Dendritic cell treated with granulocyte-macrophage colony-stimulating factor and Interleukin-4, amounts not matched to agents 40 ng/mL and 50 ng/mL, for 4 days (primary cell): ENCODE measurements around the gene HELZ2.
A peak's percentile ranks its signal among the peaks of the same experiment; 100 is the strongest.
"Not testable (repeated sequence)": the region's sequence is repeated elsewhere in the genome, so short reads cannot be mapped to it uniquely, and the experiment has no call there.

ENCODE experiments used
- H3K27ac Mint-ChIP-seq: one replicate; pipeline ENCODE4 v1.8.0; 2022; ENCODE audit warnings: mild to moderate bottlenecking, mixed read lengths
- H3K27me3 Mint-ChIP-seq: one replicate; pipeline ENCODE4 v1.8.0; 2022; ENCODE audit warnings: mild to moderate bottlenecking, mixed read lengths
- H3K36me3 Mint-ChIP-seq: one replicate; pipeline ENCODE4 v1.8.0; 2022; ENCODE audit warnings: low read depth, mixed read lengths
- H3K4me1 Mint-ChIP-seq: one replicate; pipeline ENCODE4 v1.8.0; 2022; ENCODE audit warnings: low read depth, mixed read lengths
- H3K4me3 Mint-ChIP-seq: one replicate; pipeline ENCODE4 v1.8.0; 2022; ENCODE audit warnings: mild to moderate bottlenecking, moderate library complexity, mixed read lengths
- H3K9me3 Mint-ChIP-seq: one replicate; pipeline ENCODE4 v1.8.0; 2022; ENCODE audit warnings: mixed read lengths
- intact Hi-C: fragments of 100-400 bp; cut with micrococcal nuclease; formaldehyde crosslinking; loops from one replicate; pipeline ENCODE4 v1.15.0; 2022

HELZ2 gene

DNA sequence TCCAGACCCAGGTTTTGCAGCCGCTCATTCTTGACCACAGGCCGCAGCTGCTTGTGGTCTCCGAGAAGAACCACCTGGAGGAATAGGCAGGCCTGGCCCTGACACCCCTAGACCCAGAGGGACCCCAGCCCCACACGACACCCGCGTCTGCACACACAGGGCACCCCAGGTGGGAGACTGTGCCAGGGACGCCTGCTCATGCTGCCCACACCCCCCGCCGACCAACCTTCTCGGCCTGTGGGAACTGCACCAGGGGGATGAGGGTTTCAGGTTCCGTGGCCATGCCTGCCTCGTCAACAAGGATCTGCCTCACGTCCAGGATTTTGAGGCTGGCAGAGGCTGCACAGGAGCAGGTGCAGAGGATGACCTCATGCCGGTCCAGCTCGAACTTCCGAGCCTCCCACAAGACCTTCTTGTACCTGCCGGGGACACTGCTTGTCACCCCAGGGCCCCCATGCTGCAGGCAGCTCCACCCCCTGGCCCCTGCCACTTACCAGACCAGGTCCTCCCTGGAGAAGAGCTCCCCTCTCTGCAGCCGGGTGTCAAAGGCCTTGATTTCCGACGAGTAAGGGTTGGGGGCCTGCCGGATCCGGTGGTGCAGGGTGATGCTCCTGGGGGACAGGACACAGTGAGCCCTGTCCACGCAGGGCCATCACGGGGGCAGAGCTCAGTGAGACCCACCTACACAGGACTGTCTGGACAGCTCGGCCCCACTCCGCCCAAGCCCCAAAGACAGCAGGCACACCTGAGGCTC is 13.0 kb downstream of the HELZ2 start:
- no peak overlapping the region for H3K4me3 Mint-ChIP-seq
- intact Hi-C loops, result no loop called here
- H3K4me1 Mint-ChIP-seq, result peaks cover 5% of the 10 kb centered on the region
- peaks cover 81% of the 10 kb centered on the region for H3K27me3 Mint-ChIP-seq
- H3K27ac Mint-ChIP-seq, result no peak overlapping the region
- peaks cover 84% of the 10 kb centered on the region for H3K36me3 Mint-ChIP-seq
- no peaks in the 10 kb centered on the region for H3K9me3 Mint-ChIP-seq

DNA sequence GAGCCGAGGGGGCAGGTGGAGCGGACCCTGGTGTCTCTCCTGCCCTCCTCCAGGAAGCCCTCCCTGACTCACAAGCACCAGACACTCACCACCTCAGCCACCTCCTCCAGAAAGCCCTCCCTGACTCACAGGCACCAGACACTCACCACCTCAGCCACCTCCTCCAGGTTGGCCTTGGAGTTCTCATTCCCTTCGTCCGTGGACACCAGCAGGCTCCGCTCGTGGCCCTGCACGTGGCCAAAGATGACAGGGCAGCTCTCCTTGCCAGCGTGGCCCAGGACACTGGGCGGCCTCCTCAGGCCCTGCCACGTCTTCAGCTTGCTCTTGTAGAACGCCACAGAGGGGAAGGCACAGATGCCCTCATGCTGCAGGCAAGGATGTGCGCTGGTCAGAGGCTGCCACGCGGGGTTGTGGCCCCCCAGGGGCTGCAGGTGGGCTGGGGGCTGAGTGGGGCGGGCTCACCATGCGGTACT is 13.7 kb downstream of the HELZ2 start:
- Mint-ChIP-seq H3K27me3 (peaks cover 81% of the 10 kb centered on the region), H3K36me3 (peaks cover 77% of the 10 kb centered on the region), H3K4me3 (no peak overlapping the region), H3K4me1 (peaks cover 5% of the 10 kb centered on the region), H3K9me3 (no peaks in the 10 kb centered on the region), H3K27ac (no peak overlapping the region)
- intact Hi-C loops, result no loop called here

DNA sequence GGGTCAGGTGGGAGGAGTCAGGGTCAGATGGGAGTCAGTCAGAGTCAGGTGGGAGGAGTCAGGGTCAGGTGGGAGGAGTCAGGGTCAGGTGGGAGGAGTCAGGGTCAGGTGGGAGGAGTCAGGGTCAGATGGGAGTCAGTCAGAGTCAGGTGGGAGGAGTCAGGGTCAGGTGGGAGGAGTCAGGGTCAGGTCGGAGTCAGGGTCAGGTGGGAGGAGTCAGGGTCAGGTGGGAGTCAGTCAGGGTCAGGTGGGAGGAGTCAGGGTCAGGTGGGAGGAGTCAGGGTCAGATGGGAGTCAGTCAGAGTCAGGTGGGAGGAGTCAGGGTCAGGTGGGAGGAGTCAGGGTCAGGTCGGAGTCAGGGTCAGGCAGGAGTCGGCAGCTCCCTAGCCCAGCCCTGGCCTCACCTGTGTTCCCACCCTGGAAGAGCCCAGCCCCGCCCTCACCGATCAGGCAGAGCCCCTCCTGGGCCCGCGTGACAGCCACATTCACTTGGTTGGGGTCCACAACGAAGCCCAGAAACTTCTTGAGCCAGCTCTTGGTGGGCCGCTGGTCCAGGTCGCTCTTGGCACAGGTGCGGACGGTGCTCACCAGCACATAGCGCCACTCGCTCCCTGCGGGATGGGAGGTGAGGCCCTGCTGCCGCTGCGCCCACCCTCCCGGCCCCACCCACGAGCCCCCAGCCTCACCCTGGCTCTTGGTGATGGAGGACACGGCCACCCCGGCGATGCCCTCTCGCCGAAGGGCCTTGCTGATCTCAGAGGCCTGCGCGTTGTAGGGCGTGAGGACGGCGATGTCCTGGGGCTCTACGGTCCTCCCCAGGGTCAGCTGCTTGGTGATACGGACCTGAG is 14.3 kb downstream of the HELZ2 start:
- H3K4me1 Mint-ChIP-seq, result not testable (repeated sequence)

DNA sequence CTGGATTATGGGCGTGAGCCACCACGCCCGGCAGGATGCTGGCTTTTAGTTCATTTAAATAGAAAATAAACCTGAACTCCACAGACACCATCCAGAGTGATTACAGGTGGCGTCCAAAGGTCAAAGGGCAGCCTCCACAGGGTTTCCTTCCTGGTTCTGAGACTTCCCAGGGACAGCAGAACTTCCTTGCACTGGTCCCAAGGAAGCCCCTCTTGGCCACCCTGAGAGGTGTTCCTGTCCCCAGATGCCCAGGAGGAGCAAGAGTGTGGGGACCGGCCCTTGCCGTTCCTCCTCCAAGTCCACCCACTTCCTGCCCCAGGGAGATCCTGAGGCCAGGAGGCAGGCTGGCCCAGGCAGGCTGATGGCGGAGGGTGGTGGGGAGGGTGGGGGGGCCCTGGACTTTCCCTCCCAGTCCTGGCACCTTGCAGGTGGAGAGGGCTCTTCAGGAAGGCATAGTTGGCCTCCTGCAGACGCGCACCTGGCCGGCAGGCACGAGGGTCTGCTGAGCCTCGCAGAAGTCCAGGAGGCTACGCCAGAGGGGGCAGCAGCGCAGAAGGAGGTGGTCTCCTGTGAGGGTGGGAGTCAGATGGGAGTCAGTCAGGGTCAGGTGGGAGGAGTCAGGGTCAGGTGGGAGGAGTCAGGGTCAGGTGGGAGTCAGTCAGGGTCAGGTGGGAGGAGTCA is 15.1 kb downstream of the HELZ2 start:
- H3K27ac Mint-ChIP-seq, result no peak overlapping the region
- intact Hi-C loops, result no loop called here
- no peak overlapping the region for H3K4me3 Mint-ChIP-seq

More for the DNA sequence above, 14.3 kb downstream of the HELZ2 start:
- Mint-ChIP-seq H3K27me3 (peaks cover 81% of the 10 kb centered on the region), H3K36me3 (peaks cover 70% of the 10 kb centered on the region)
- intact Hi-C loops, H3K4me3 Mint-ChIP-seq, H3K27ac Mint-ChIP-seq, H3K9me3 Mint-ChIP-seq: not testable (repeated sequence)

DNA sequence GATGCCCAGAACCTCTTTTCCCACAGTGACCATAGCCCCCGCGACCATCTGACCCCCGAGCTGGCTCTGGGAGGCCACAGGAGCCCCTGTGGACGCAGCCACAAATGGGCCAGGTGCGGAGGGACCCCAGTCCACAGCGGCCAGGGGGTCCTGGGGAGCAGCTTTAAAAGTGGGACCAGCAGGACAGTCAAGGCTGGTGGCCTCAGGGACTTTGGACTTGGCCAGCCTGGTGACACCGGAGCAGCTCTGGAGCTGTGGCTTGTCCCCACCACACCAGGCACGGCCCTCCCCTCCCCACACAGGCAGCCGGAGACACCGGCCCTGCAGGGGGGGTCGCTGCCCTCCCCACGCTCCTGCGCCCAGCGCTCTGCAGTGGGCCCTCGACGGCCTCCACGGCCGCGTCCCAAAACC is 16.6 kb downstream of the HELZ2 start:
- Mint-ChIP-seq H3K4me1 (peaks cover 14% of the 10 kb centered on the region), H3K36me3 (peaks cover 48% of the 10 kb centered on the region), H3K4me3 (no peak overlapping the region), H3K9me3 (no peaks in the 10 kb centered on the region), H3K27ac (no peak overlapping the region), H3K27me3 (peaks cover 80% of the 10 kb centered on the region)
- intact Hi-C loops, result no loop called here

More for the DNA sequence above, 15.1 kb downstream of the HELZ2 start:
- Mint-ChIP-seq H3K9me3 (no peaks in the 10 kb centered on the region), H3K36me3 (peaks cover 63% of the 10 kb centered on the region), H3K27me3 (peaks cover 81% of the 10 kb centered on the region), H3K4me1 (peaks cover 5% of the 10 kb centered on the region)

DNA sequence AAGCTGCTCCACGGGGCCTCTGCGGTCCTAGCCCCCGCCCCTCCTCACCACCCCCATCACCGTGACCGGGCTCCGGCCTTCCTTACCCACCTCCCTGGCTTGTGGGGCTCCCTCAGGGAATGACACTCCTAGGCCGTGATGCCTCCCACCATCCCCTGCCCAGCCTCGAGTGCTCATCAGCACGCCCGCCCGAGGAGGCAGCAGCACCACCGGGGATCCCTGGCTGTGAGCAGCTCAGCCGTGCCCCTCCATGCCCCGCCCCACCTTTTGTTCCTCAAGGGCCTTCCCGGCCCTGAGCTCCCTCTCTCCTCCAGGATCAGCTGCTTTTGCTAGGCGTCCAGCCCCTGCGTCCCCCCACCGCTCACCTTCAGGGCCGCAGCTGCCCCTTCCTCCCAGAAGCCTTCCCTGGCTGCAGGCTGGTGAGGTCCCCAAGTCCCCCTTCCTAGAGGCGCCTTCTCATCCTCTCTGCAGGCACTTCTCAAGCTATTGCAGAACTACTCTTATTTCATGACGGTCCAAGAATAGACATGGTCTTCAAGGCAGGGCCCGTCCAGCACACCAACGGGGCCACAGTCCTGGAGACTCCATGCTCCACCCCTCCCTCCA is 17.1 kb downstream of the HELZ2 start:
- H3K36me3 Mint-ChIP-seq, result peaks cover 43% of the 10 kb centered on the region
- H3K27me3 Mint-ChIP-seq, result peaks cover 80% of the 10 kb centered on the region
- peaks cover 16% of the 10 kb centered on the region for H3K4me1 Mint-ChIP-seq
- H3K9me3 Mint-ChIP-seq, result no peaks in the 10 kb centered on the region
- intact Hi-C loops, result no loop called here
- H3K27ac Mint-ChIP-seq, result no peak overlapping the region
- no peak overlapping the region for H3K4me3 Mint-ChIP-seq

DNA sequence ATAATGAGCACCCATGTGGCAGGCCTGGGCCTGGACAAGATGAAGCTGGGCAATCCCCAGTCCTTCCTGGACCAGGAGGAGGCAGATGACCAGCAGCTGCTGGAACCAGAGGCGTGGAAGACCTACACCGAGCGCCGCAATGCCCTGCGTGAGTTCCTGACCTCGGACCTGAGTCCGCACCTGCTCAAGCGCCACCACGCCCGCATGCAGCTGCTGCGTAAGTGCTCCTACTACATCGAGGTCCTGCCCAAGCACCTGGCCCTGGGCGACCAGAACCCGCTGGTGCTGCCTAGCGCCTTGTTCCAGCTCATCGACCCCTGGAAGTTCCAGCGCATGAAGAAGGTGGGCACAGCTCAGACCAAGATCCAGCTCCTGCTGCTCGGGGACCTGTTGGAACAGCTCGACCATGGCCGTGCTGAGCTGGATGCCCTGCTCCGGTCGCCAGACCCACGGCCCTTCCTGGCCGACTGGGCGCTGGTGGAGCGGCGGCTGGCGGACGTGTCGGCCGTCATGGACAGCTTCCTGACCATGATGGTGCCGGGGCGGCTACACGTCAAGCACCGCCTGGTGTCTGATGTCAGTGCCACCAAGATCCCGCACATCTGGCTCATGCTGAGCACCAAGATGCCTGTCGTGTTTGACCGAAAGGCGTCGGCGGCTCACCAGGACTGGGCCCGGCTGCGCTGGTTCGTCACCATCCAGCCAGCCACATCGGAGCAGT is 18.2 kb downstream of the HELZ2 start:
- Mint-ChIP-seq H3K27ac (no peak overlapping the region), H3K36me3 (peaks cover 31% of the 10 kb centered on the region), H3K4me1 (peaks cover 16% of the 10 kb centered on the region), H3K27me3 (peaks cover 79% of the 10 kb centered on the region), H3K4me3 (no peak overlapping the region), H3K9me3 (no peaks in the 10 kb centered on the region)
- intact Hi-C loops, result no loop called here

DNA sequence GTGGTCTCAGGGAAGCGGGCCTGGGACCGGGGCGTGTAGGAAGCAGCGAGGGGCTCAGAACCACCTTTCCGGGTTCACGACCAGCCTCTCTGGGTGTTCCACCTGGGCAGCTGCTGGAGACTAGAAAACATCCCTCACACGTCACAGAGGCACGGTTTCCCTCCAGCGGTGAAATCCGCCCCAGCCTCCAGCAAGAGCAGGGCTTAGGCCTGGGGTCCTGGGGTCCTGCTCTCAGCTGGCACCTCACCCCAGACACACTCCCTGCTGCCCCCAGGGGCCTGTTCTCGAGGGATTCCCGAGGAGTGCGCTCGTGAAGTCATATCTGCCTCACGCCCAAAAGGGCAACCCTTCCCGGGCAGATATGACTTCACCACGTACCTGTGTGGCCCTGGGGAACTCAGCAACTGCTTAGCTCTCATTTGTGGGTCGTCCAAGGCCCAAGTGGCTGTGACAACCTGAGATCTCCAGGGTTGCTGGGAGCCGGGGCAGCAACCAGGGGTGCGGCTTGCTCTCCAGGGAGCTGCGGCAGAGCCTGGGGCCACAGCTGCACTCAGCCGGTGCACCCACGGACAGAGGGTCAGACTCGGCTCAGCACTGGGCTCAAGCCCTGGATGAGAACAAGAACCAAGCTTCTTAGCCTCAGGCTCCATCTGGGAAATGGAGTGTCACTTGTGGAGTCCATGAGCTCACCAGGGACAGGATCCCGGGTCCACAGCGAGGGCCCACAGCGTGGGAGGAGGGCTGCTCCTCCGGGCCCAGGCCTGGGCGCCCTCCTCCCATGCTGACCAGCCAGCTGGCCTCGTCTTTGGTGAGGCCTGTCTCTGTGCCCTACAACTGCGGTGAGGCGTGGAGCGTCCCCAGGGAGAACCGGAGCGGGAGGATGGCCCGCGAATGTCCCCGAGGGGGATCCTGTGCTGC is 19.4 kb downstream of the HELZ2 start:
- Mint-ChIP-seq H3K4me3 (peak overlapping the region; percentile 50), H3K27me3 (peaks cover 86% of the 10 kb centered on the region), H3K4me1 (peaks cover 16% of the 10 kb centered on the region), H3K36me3 (peaks cover 19% of the 10 kb centered on the region), H3K9me3 (no peaks in the 10 kb centered on the region), H3K27ac (peak overlapping the region; percentile 61)
- intact Hi-C loops, result no loop called here

DNA sequence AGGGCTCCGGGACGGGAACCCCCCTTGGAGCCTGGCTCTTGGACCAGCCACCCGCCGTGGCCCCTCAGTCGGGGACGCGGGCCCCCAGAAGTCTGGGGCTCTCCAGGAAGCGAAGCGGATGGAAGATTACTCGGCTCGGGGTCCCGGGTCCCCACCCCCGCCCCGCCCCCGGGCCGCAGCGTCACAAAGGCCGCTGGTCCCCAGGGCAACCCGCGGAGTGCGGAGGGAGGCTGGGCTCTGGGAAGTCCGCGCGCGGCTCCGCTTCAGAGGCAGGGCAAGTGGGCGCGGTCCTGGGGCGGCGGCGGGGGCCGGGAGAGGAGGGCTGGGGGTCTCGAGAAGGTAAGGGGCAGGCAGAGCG is 20.1 kb downstream of the HELZ2 start, which contains the start of gene FNDC11:
TSS of gene FNDC11 (plus strand) at position 227 of the 358 bp plus-strand sequence. CDS start 1,505 bp downstream, outside the sequence.
- peak within 1 kb of the TSS; percentile 75 for H3K4me3 Mint-ChIP-seq
- intact Hi-C loops, result no loop called here
- H3K4me1 Mint-ChIP-seq, result peaks cover 12% of the 10 kb centered on the region
- H3K36me3 Mint-ChIP-seq, result peaks cover 12% of the 10 kb centered on the region
- peaks cover 89% of the 10 kb centered on the region for H3K27me3 Mint-ChIP-seq
- peak within 1 kb of the TSS; percentile 61 for H3K27ac Mint-ChIP-seq
- H3K9me3 Mint-ChIP-seq, result no peaks in the 10 kb centered on the region

DNA sequence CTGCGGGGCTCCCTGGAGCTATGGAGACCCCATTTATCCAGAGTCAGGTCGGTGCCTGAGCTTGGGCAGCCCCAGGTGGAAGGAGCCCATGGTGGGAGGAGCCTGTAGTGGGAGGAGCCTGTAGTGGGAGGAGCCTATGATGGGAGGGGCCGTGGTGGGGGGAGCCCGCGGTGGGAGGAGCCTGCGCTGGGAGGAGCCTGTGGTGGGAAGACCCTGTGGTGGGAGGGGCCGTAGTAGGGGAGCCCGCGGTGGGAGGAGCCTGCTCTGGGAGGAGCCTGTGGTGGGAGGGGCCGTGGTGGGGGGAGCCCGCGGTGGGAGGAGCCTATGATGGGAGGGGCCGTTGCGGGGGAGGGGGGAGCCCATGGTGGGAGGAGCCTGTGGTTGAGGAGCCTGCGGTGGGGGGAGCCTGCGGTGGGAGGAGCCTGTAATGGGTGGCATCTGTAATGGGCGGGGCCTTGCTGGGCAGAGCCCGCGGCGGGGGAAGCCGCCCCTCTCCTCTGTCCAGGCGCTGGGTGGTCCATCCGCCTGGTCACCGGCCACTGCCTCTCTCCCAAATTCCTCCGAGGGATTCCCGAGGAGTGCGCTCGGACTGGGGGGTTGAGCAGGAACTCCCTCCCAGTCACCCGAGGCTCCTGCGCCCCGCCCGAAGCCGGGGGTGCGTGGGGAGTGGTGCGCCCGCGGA is 20.6 kb downstream of the HELZ2 start:
- Mint-ChIP-seq H3K27me3 (peaks cover 89% of the 10 kb centered on the region), H3K36me3 (peaks cover 7% of the 10 kb centered on the region), H3K4me3 (peak overlapping the region; percentile 75), H3K27ac (peak overlapping the region; percentile 61), H3K4me1 (peaks cover 11% of the 10 kb centered on the region), H3K9me3 (no peaks in the 10 kb centered on the region)
- intact Hi-C loops, result no loop called here

DNA sequence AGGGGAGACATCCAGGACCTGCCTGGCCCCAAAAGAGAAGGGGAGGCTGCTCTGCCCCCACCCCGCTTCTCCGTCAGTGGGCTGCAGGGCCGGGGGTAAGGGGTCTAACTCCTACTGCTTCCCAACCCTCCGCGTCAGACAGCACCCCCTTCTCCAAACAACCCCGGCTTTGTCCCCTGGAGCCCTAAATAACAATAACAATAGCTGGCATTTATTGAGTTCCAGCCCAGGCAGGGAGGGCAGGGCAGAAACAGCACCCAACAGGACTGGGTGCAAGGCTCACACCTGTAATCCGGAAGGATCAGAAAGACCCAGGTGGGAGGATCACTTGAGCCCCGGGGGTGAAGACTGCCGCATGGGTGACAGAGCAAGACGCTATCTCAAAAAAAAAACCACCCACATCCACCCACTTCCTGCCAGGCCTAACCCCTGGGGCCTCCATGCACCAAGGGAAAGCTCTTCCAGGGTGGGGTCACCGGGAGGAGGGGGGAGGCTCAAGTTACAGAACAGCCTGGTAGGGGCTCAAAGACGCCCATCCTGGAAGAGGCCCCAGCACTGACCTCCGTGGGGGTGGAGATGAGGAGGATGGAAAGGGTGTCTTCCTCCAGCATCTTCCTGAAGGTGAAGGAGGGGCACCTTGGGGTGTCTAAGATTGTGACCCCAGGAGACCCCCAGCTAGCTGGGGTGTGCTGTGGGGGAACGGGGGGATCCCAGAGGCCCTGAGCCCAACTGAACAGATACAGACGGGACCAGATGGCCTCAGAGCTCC is 21.4 kb downstream of the HELZ2 start:
- H3K4me1 Mint-ChIP-seq, result peaks cover 11% of the 10 kb centered on the region
- H3K9me3 Mint-ChIP-seq, result no peaks in the 10 kb centered on the region
- intact Hi-C loops, result no loop called here
- H3K4me3 Mint-ChIP-seq, result peak overlapping the region; percentile 75
- peaks cover 93% of the 10 kb centered on the region for H3K27me3 Mint-ChIP-seq
- H3K36me3 Mint-ChIP-seq, result peaks cover 6% of the 10 kb centered on the region
- H3K27ac Mint-ChIP-seq, result no peak overlapping the region
